Retinal pigment epithelial cell (primary cell): ENCODE data around the gene NMNAT2.

Source experiments
- DNase-seq: peaks from one replicate; pipeline ENCODE4 v3.0.0-alpha.2; 2010; ENCODE audit warnings: low read depth
- H3K4me3 ChIP-seq: 2 replicates; pipeline ENCODE4 v1.5.1; 2011; ENCODE audit warnings: mild to moderate bottlenecking, low read length, control low read depth, moderate library complexity
- CTCF ChIP-seq: conservative IDR thresholded peaks from 2 replicates; pipeline ENCODE4 v1.5.1; 2011; ENCODE audit warnings: low read depth, low read length, control low read depth, inconsistent platforms

Gene NMNAT2

DNA sequence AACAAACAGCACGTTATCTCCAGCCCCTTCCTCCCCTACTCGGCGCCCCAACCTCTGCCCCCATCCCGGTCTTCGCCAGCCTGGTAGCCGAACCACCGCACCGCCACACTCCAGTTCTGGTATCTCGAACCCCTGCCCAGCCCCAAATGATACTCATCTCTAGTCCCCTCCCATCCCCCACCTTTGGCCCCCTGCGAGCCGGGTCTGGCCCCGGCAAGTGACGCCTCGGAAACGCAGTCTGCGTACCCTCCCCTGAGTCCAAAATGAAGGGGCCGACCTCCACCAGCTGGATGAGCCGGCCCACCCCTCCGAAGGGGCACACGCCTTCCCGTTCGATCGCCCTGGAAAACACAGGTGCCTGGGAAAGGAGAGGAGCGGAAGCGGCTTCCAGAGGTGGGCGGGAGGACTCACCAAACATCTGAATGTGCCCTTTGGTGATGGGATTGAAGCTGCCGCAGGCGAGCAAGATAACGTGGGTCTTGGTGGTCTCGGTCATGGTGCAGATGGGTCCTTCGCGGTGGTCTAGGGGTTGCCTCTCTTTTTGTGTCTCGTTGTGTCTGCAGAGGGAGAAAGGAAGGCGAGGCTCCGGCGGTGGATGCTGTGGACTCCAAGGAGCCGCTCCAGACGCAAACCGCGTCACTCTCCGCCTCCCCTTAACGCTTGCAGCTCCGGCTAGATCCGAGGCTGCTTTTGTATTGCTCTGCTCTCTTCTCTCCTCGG is at the start of gene NMNAT2:
NMNAT2 (minus strand) TSS at position 609 of the 720 bp plus-strand sequence; CDS start at position 496, 113 bp downstream.
- TF ChIP-seq CTCF: no peak
- no peak for DNase-seq
- peak within 1 kb of the TSS; percentile 42 for H3K4me3 ChIP-seq

DNA sequence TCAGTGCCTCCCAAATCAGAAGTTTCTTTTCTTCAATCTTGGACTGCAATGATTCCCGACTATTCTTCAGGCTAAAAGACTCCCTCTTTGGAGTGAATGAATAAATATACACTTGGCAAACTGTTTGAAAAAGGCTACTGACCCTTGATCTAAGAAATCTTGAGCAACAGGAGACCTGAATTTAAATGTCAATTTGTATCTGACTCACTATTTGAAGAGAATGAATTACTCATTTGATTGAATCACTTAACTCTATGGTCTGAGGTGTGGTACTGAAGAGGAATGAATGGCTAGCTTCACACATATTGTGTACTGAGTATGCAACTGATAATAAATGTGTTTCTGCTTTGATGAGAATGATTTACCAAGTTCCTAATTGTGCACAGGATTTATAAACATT is 49.5 kb upstream of the NMNAT2 start:
- no peak for TF ChIP-seq CTCF
- H3K4me3 ChIP-seq: no peak overlapping the region
- no peak for DNase-seq

GRCh38 chr1:183466781-183467180 is 48.6 kb upstream of the NMNAT2 start:
- no peak for TF ChIP-seq CTCF
- DNase-seq: no peak
- H3K4me3 ChIP-seq: no peak overlapping the region

DNA sequence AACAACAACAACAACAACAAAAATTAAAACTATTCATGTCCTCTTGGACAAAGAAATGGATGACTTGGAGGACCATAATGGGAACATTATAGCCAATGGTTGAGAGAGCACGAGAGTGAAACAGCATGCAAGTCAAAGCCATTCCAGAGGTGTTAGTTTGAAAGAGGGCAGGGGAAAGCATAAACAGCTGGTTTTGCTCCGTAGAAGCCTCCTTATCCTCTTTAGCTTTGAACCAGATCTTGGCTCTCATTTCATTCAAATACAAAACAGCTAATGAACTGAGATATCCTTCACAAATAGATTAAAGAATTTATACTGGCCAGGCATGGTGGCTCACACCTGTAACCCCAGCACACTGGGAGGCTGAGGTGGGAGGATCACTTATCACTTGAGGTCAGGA is 45.4 kb upstream of the NMNAT2 start:
- no peak for DNase-seq
- TF ChIP-seq CTCF: no peak

GRCh38 chr1:183461350-183461749 is 43.2 kb upstream of the NMNAT2 start:
- TF ChIP-seq CTCF: no peak
- no peak overlapping the region for H3K4me3 ChIP-seq
- no peak for DNase-seq

More for the DNA sequence above, 45.4 kb upstream of the NMNAT2 start:
- no peak overlapping the region for H3K4me3 ChIP-seq

DNA sequence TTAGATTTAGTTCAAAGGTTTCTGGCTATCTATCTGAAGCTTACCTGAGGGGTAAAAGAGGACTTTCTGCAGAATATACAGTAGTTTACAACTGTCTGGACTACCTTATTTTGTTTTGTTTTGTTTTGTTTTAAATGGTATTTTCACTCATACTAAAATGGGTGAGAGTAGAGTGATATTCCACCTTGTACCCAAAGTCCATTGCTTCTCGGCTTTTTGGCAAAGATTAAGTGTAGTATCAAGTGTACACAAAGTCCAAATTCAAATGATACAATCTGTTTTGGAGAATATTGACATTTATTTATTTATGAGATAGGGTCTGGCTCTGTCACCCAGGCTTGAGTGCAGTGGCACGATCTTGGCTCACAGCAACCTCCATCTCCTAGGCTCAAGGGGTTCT is 42.4 kb upstream of the NMNAT2 start:
- DNase-seq: no peak
- TF ChIP-seq CTCF: no peak

GRCh38 chr1:183457449-183457848 is 39.3 kb upstream of the NMNAT2 start:
- no peak overlapping the region for H3K4me3 ChIP-seq
- DNase-seq: no peak
- no peak for TF ChIP-seq CTCF

More for the DNA sequence above, 42.4 kb upstream of the NMNAT2 start:
- no peak overlapping the region for H3K4me3 ChIP-seq
